Skeletal muscle tissue (tissue), 4 donors: Measurements from ENCODE around the gene SPATA32. TPM values are rescaled to one million over a fixed set of nuclear protein-coding genes. Genes with fewer than 3 reads are reported as not detected.

ENCODE experiments used
- H3K27ac ChIP-seq: one replicate; pipeline ENCODE4 v1.7.0; 2013; ENCODE audit warnings: mild to moderate bottlenecking, low read depth, low read length, inconsistent platforms
- H3K27me3 ChIP-seq, 3 donors: one replicate each; pipeline ENCODE4 v1.7.0; 2013; ENCODE audit warnings: low read length in 3 of 3; ENCODE audit not compliant: control insufficient read depth in 3 of 3, insufficient read depth in 3 of 3
- H3K36me3 ChIP-seq, 3 donors: one replicate each; pipeline ENCODE4 v1.7.0; 2013; ENCODE audit warnings: low read length in 3 of 3; ENCODE audit not compliant: control insufficient read depth in 3 of 3, insufficient read depth in 3 of 3
- H3K4me1 ChIP-seq, 3 donors: one replicate each; pipeline ENCODE4 v1.7.0; 2013; ENCODE audit warnings: low read length in 3 of 3, mild to moderate bottlenecking in 3 of 3; ENCODE audit not compliant: control insufficient read depth in 3 of 3, insufficient read depth in 3 of 3
- H3K4me3 ChIP-seq, 3 donors: one replicate each; pipeline ENCODE4 v1.7.0; 2013; ENCODE audit warnings: low read length in 3 of 3
- H3K9ac ChIP-seq, 3 donors: one replicate each; pipeline ENCODE4 v1.7.0; 2013; ENCODE audit warnings: low read length in 3 of 3, mild to moderate bottlenecking in 3 of 3, moderate library complexity in 2 of 3, low read depth in 1 of 3
- H3K9me3 ChIP-seq, 3 donors: one replicate each; pipeline ENCODE4 v1.7.0; 2013; ENCODE audit warnings: low read length in 3 of 3; ENCODE audit not compliant: control insufficient read depth in 3 of 3
- total RNA-seq: library from RNA; depleted of rRNA; stranded (reverse); fragments of >200 nt; gene quantifications from one replicate; pipeline ENCODE4 v1.2.3, GENCODE V29; 2014
- donor health status: Osteomylitis.

Gene SPATA32
- total RNA-seq, 1 donor from 2014 or later, result not detected

- Histone ChIP-seq H3K27me3 (no peaks in the 10 kb centered on the region), H3K27ac (no peak overlapping the region), H3K36me3 (peaks cover 0 to 7% (median 2%) of the 10 kb centered on the region in 3 donors), H3K4me3 (no peak overlapping the region), H3K9me3 (no peaks in the 10 kb centered on the region), H3K4me1 (peaks cover 29 to 35% (median 34%) of the 10 kb centered on the region in 3 donors), H3K9ac (no peak overlapping the region)
These were observed 29.1 kb downstream of the SPATA32 start for GRCh38 chr17:45232514-45233422.

GRCh38 chr17:45231481-45232116, 30.3 kb downstream of the SPATA32 start:
- Histone ChIP-seq H3K9ac (no peak overlapping the region), H3K9me3 (no peaks in the 10 kb centered on the region), H3K27ac (no peak overlapping the region), H3K4me1 (peaks cover 37 to 46% (median 41%) of the 10 kb centered on the region in 3 donors), H3K36me3 (peaks cover 0 to 2% (median 0%) of the 10 kb centered on the region in 3 donors), H3K4me3 (no peak overlapping the region), H3K27me3 (no peaks in the 10 kb centered on the region)

DNA sequence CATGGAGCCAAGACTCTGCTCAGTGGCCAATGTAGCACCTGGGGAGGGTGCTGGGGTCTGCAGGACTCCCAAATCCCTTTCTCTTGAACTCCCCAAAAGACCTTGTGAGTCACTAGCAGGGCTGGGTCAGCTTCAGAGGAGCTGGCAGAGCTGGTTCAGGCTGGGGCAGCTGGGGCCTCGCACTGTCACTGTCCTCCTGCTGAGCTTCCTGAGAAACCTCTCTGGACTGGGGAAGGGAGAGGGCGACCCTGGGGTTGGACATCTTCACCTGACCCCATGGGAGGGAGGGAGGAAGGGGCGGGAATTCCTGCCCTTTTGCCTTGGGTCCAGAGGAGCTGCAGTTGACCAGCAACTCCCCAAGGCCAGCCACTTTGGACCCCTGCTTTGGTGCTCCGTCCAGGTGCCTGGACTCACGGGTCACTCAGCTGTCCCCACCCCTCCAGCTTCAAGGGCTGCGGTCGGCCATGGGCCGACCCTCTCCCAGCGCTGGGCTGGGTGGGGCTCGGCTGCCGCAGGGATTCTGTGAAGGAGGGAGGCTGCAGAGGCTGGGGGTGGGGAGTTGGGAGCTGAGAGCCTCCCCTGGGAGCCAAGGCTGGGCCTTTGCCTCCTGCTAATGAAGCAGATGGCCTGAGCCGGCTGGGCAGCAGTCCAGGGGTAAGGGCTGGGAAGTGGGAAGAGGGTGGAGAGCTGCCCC, 31.0 kb downstream of the SPATA32 start:
- Histone ChIP-seq H3K4me1 (peaks cover 39 to 49% (median 41%) of the 10 kb centered on the region in 3 donors), H3K27ac (no peak overlapping the region), H3K36me3 (no peaks in the 10 kb centered on the region), H3K27me3 (no peaks in the 10 kb centered on the region), H3K9ac (no peak overlapping the region), H3K9me3 (no peaks in the 10 kb centered on the region), H3K4me3 (no peak overlapping the region)

DNA sequence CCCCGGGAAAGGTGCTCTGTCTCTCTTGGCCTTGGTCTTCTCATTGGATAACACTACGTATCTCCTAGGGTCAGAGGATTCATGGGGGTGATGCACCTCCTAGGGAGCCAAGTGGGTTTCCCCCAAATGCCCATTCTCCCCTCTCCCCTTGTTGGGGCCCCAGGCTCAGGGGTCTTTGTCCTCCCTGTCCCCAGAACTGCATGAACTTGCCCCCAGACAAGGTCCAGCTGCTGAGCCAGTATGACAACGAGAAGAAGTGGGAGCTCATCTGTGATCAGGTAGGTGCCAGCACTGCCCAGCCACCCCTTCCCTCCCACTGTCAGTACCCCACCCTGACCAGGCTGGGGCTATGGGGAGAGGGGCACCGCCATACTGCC, 31.5 kb downstream of the SPATA32 start:
- no peaks in the 10 kb centered on the region for H3K36me3 ChIP-seq
- H3K27me3 ChIP-seq, result no peaks in the 10 kb centered on the region
- peaks cover 42 to 49% (median 44%) of the 10 kb centered on the region in 3 donors for H3K4me1 ChIP-seq
- no peak overlapping the region for H3K9ac ChIP-seq
- H3K9me3 ChIP-seq, result no peaks in the 10 kb centered on the region
- H3K4me3 ChIP-seq, result no peak overlapping the region
- peak overlapping the region; percentile 84 for H3K27ac ChIP-seq

DNA sequence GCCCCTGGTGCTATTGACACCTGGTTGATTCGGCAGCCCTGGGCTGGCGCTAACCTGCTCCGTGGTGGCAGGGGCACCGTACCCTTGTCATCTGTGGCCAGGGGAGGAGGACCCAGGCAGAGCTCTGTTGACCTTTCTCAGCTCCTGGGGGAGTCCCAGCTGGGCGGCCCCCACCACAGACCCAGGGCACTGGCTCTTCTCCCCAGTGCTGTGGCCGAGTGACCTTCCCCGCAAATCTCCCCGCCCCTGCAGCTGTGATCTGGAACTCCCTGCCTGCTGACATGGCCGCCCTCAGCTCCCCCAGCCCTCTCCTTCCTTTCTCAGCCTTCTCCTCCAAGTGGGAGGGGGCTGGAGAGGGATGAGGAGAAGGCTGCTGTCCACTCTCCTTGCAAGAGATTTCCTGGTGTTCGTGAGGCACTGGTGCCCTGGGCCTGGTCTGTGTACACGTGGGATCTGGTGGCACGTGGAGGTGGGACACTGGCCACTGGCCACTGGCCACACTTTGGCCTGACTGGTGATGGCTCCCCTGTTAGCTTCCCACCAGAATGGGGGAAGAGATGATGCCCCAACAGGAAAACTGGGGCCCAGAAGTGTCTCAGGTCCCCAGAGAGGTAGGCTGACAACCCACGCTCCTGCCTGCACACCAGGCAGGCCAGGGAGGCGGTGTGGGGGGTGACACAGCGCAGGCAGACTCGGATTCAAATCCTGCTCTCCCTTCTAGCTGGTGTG, 32.0 kb downstream of the SPATA32 start:
- Histone ChIP-seq H3K4me3 (peak overlapping the region in 1 of 3 donors; percentile 6), H3K9ac (peak overlapping the region in 2 of 3 donors; percentile 22 to 72)

DNA sequence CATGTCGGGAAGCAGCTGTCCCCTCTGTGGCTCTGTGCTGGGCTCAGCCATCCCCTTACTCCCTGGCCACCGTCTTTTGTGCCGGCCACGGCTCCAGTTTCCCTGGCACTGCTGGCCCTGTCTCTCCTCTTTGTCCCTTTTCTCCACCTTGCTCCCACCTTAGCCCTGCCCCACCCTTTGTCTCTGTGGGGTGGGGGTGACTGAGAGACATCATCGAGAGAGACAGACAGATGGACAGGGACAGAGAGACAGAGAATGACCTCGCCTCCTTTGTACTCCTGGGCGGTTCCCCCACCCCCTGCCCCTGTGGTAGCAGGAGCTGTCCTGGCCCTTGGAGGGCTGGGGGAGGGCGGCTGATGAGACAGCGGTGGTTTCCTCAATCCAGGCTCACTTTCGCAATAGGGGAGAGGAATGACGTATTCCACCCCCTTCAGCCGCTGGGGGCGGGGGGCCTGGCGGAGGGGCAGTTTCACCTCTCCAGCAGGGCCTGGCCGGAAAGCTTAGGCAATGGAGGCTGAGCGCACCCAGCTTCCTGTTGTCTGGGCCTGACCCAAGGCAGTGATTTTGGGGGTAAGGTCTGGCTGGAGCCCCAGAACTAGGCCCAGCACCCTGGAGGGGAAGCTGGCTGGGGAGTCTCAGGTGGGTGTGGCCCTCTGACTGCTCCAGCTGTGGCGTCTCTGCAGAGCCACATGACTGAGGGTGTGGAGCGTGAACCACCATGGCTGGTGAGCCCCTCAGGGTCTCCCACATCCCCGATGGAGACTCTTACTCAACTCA, 32.9 kb downstream of the SPATA32 start:
- H3K4me3 ChIP-seq, result peak overlapping the region; percentile 2 to 38 (median 3)
- no peaks in the 10 kb centered on the region for H3K36me3 ChIP-seq
- peak overlapping the region; percentile 42 to 72 (median 68) for H3K9ac ChIP-seq
- no peaks in the 10 kb centered on the region for H3K27me3 ChIP-seq
- H3K27ac ChIP-seq, result peak overlapping the region; percentile 84
- H3K4me1 ChIP-seq, result peaks cover 56 to 59% (median 59%) of the 10 kb centered on the region in 3 donors
- no peaks in the 10 kb centered on the region for H3K9me3 ChIP-seq

More for the DNA sequence above, 32.0 kb downstream of the SPATA32 start:
- no peaks in the 10 kb centered on the region for H3K9me3 ChIP-seq
- H3K27ac ChIP-seq, result peak overlapping the region; percentile 84
- peaks cover 48 to 54% (median 50%) of the 10 kb centered on the region in 3 donors for H3K4me1 ChIP-seq
- no peaks in the 10 kb centered on the region for H3K36me3 ChIP-seq
- no peaks in the 10 kb centered on the region for H3K27me3 ChIP-seq

DNA sequence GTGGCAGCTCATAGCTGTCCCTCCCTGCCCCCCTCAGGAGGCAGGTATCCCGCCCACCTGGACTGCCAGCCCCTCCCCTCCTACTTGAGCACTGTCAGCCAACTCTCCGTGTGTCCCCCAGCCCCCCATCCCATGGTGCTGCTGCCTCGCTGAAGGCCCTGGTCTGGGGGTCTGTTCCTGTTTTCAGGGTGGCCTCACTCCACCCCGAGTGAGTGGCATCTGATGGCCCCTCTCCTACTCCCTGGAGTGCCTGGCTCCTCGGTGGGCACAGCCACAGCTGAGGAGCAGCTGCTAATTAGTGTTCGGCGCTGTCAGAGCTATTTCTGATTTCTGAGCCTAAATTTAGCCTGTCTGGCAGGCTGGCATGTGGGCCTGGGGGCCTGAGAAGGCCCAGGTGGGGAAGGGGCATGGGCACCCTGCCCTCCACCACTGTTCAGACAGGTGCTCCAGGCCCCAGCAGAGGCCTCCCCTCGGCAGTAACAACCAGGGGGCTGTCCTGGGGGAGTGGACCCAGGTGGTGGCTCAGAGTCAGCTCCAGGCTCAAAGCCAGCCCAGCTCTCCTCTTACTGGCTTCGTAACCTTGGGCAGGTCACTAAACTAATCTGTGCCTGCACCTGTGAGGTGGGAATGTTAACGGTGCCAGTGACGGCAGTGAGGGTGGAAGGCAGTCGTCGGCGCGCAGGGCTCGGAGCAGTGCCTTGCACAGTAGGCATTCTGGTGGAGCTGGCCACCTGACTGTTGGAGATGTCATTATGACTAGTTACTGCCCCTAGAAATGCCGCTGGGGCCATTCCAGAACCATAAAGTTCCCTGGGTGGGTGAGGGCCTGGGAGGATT, 33.8 kb downstream of the SPATA32 start:
- no peaks in the 10 kb centered on the region for H3K27me3 ChIP-seq
- peaks cover 56 to 66% (median 59%) of the 10 kb centered on the region in 3 donors for H3K4me1 ChIP-seq
- peak overlapping the region; percentile 84 for H3K27ac ChIP-seq
- peak overlapping the region; percentile 3 to 41 (median 38) for H3K4me3 ChIP-seq
- no peaks in the 10 kb centered on the region for H3K36me3 ChIP-seq
- peak overlapping the region; percentile 42 to 72 (median 68) for H3K9ac ChIP-seq
- no peaks in the 10 kb centered on the region for H3K9me3 ChIP-seq

GRCh38 chr17:45227101-45227925, 34.6 kb downstream of the SPATA32 start:
- Histone ChIP-seq H3K9ac (peak overlapping the region in 2 of 3 donors; percentile 42 to 72), H3K27ac (peak overlapping the region; percentile 84), H3K4me3 (peak overlapping the region; percentile 1 to 46 (median 29)), H3K4me1 (peaks cover 56 to 72% (median 59%) of the 10 kb centered on the region in 3 donors), H3K9me3 (no peaks in the 10 kb centered on the region), H3K36me3 (no peaks in the 10 kb centered on the region), H3K27me3 (peaks cover 0 to 2% (median 0%) of the 10 kb centered on the region in 3 donors)
